ENCODE results near the gene ANKRD34B. TPM values are rescaled to one million over a fixed set of nuclear protein-coding genes. Genes with fewer than 3 reads are reported as not detected.
"Not testable (repeated sequence)": the region's sequence is repeated elsewhere in the genome, so short reads cannot be mapped to it uniquely, and the experiment has no call there.

The ANKRD34B gene
- total and polyA plus RNA-seq, 10 donors, result 0.06 to 2.0 (median 0.48) TPM

GRCh38 chr5:80588858-80589540 lies 18.9 kb upstream of the ANKRD34B start:
- intact Hi-C loops (cut with DNase I; ENCODE audit: low total_unique reads), result no loop called here
- Histone ChIP-seq H3K9me3 (no peaks in the 10 kb centered on the region), H3K4me1 (no peaks in the 10 kb centered on the region), H3K4me3 (no peak overlapping the region), H3K36me3 (no peaks in the 10 kb centered on the region), H3K27ac (no peak overlapping the region), H3K27me3 (replicated peaks in 1 of 7) (no peaks in the 10 kb centered on the region)
- 84 to 93% (median 87%) methylated on average over 8 of the region's 8 CpGs for WGBS, 5 donors
- DNase-seq, result no peak
- no peak for TF ChIP-seq POLR2AphosphoS5 (IDR thresholded peaks at IDR 0.05)
- TF ChIP-seq POLR2A (IDR thresholded peaks at IDR 0.05), result no peak
- TF ChIP-seq CTCF (IDR thresholded peaks at IDR 0.05 in 8 of 11, conservative IDR thresholded peaks at IDR 0.05 in 3 of 11), result no peak

- 88 to 92% (median 89%) methylated on average over 6 of the region's 6 CpGs for WGBS, 5 donors
These were observed 14.7 kb upstream of the ANKRD34B start for GRCh38 chr5:80584770-80585169.

GRCh38 chr5:80580291-80580690 lies 10.2 kb upstream of the ANKRD34B start:
- H3K36me3 ChIP-seq; H3K4me3 ChIP-seq; H3K9me3 ChIP-seq; DNase-seq; H3K4me1 ChIP-seq; intact Hi-C loops (cut with DNase I; ENCODE audit: low total_unique reads); H3K27ac ChIP-seq: not testable (repeated sequence)
- 88 to 100% (median 96%) methylated on average over 3 of the region's 3 CpGs for WGBS, 5 donors
- peaks cover 0 to 12% (median 0%) of the 10 kb centered on the region in 7 donors for H3K27me3 ChIP-seq (replicated peaks in 1 of 7)

More at GRCh38 chr5:80584770-80585169, 14.7 kb upstream of the ANKRD34B start:
- Histone ChIP-seq H3K4me3 (no peak overlapping the region), H3K4me1 (no peaks in the 10 kb centered on the region), H3K27ac (no peak overlapping the region), H3K9me3 (peaks cover 0 to 6% (median 0%) of the 10 kb centered on the region in 8 donors), H3K27me3 (replicated peaks in 1 of 7) (no peaks in the 10 kb centered on the region), H3K36me3 (no peaks in the 10 kb centered on the region)
- DNase-seq, result no peak
- TF ChIP-seq POLR2AphosphoS5 (IDR thresholded peaks at IDR 0.05) (no peak), POLR2A (IDR thresholded peaks at IDR 0.05) (no peak), CTCF (IDR thresholded peaks at IDR 0.05 in 8 of 11, conservative IDR thresholded peaks at IDR 0.05 in 3 of 11) (no peak)
- intact Hi-C loops (cut with DNase I; ENCODE audit: low total_unique reads), result no loop called here

DNA sequence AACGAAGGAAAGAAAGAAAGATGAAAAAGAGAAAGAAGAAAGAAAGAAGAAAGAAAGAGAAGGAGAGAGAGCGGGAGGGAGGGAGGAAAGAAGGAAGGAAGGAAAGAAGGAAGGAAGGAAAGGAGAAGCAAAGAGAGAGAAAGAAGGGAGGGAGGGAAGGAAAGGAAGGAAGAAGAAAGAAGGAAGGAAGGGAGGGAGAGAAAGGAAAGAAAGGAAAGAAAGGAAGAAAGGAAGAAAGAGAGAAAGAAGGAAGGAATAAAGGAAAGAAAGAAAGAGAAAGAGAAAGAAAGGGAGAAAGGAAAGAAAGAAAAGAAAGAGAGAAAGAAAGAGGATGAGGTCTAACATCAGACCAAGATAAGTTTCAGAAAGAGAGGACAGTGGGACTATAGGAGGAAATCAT lies 9.0 kb upstream of the ANKRD34B start:
- Histone ChIP-seq H3K9me3 (peaks cover 0 to 6% (median 0%) of the 10 kb centered on the region in 8 donors), H3K27ac (no peak overlapping the region), H3K27me3 (replicated peaks in 1 of 7) (peaks cover 0 to 14% (median 3%) of the 10 kb centered on the region in 7 donors), H3K4me3 (no peak overlapping the region), H3K36me3 (no peaks in the 10 kb centered on the region), H3K4me1 (no peaks in the 10 kb centered on the region)
- 91 to 100% (median 97%) methylated on average over 2 of the region's 2 CpGs for WGBS, 5 donors
- TF ChIP-seq POLR2AphosphoS5 (IDR thresholded peaks at IDR 0.05) (no peak), POLR2A (IDR thresholded peaks at IDR 0.05) (no peak), CTCF (IDR thresholded peaks at IDR 0.05 in 8 of 11, conservative IDR thresholded peaks at IDR 0.05 in 3 of 11) (no peak)
- DNase-seq, result no peak
- intact Hi-C loops (cut with DNase I; ENCODE audit: low total_unique reads), result no loop called here
